Esophagus muscularis mucosa (tissue), 4 donors: Measurements from ENCODE around the gene PALS1. TPM values are rescaled to one million over a fixed set of nuclear protein-coding genes. Genes with fewer than 3 reads are reported as not detected.
A peak's percentile ranks its signal among the peaks of the same experiment; 100 is the strongest.

ENCODE experiments used
- DNase-seq: peaks from one replicate; pipeline ENCODE4 v3.0.0-alpha.2; 2017; ENCODE audit errors: extremely low spot score
- H3K27ac ChIP-seq, 4 donors: fragments of 200-600 bp; sonication (generic); replicated peaks in 1 of 4; 1 replicate in 3 of 4; 2 replicates in 1 of 4; pipeline ENCODE4 v1.5.1; 2016 to 2019; ENCODE audit warnings: mild to moderate bottlenecking in 1 of 4
- H3K27me3 ChIP-seq, 4 donors: fragments of 200-600 bp; sonication (generic); one replicate each; pipeline versions ENCODE4 v1.5.1 to v1.6.0; 2016 to 2019
- H3K36me3 ChIP-seq, 4 donors: fragments of 200-600 bp; sonication (generic); one replicate each; pipeline ENCODE4 v1.5.1; 2016 to 2019
- H3K4me1 ChIP-seq, 4 donors: fragments of 200-600 bp; sonication (generic); one replicate each; pipeline ENCODE4 v1.5.1; 2016 to 2019
- H3K4me3 ChIP-seq, 4 donors: fragments of 200-600 bp; sonication (generic); 1 replicate in 2 of 4; 2 replicates in 2 of 4; pipeline ENCODE4 v1.5.1; 2016 to 2019; ENCODE audit warnings: mild to moderate bottlenecking in 4 of 4, moderate library complexity in 1 of 4
- H3K9me3 ChIP-seq, 4 donors: fragments of 200-600 bp; sonication (generic); 1 replicate in 3 of 4; 2 replicates in 1 of 4; pipeline ENCODE4 v1.5.1; 2016 to 2019
- CTCF ChIP-seq, 3 experiments: fragments of 200-600 bp in 2 of 3; fragments of 450-650 bp in 1 of 3; sonication (generic) in 2 of 3; IDR thresholded peaks; one replicate each; pipeline ENCODE4 v1.5.1; 2017 to 2019; ENCODE audit warnings: antibody characterized with exemption in 3 of 3, mild to moderate bottlenecking in 2 of 3, moderate library complexity in 1 of 3
- EP300 ChIP-seq: sonication (generic); formaldehyde crosslinking; IDR thresholded peaks from one replicate; pipeline ENCODE4 v1.6.1; 2017; ENCODE audit warnings: antibody characterized with exemption
- POLR2A ChIP-seq: fragments of 450-650 bp; IDR thresholded peaks from one replicate; pipeline ENCODE4 v1.6.1; 2017; ENCODE audit warnings: antibody characterized with exemption, moderate library complexity, mild to moderate bottlenecking, low read depth
- POLR2AphosphoS5 ChIP-seq, 2 donors: sonication (generic); formaldehyde crosslinking; IDR thresholded peaks; one replicate each; pipeline ENCODE4 v1.6.1; 2017; ENCODE audit warnings: antibody characterized with exemption in 2 of 2
- WGBS: methylation state at CpG from one replicate; pipeline ENCODE4 v1.1.5; 2018; 5-methylcytosine and 5-hydroxymethylcytosine counted together
- intact Hi-C: fragments of 100-400 bp; cut with DNase I; formaldehyde crosslinking; loops from one replicate; pipeline ENCODE4 v1.15.1; 2023
- total RNA-seq, 4 donors: library from RNA; depleted of rRNA; stranded (reverse); fragments of >200 nt; gene quantifications; one replicate each; pipeline versions ENCODE4 v1.1.0 to v1.2.1, GENCODE V29; 2016

Gene PALS1
- total RNA-seq: 10 to 100 TPM; 17.6 to 25.4 (median 19.6) TPM

- Histone ChIP-seq H3K4me1 (peaks cover 14 to 50% (median 44%) of the 10 kb centered on the region in 4 donors), H3K27ac (peak within 1 kb of the TSS; percentile 98 to 99 (median 99)), H3K9me3 (no peaks in the 10 kb centered on the region), H3K4me3 (peak within 1 kb of the TSS; percentile 81 to 99 (median 91)), H3K36me3 (no peaks in the 10 kb centered on the region), H3K27me3 (no peaks in the 10 kb centered on the region)
- TF ChIP-seq EP300 (no peak), POLR2AphosphoS5 (IDR thresholded peaks at IDR 0.05) (peak; percentile 58 to 82)
- intact Hi-C loops: no loop called here
- WGBS: 3% methylated on average over 21 of the region's 64 CpGs
- peak; percentile 92 for DNase-seq
Measured at GRCh38 chr14:67241411-67242167, at the start of gene PALS1. PALS1 (plus strand) TSS chr14:67241435; CDS start chr14:67279171, 37,736 bp downstream.

GRCh38 chr14:67191768-67192290 is 49.4 kb upstream of the PALS1 start:
- Histone ChIP-seq H3K9me3 (no peaks in the 10 kb centered on the region), H3K27me3 (no peaks in the 10 kb centered on the region), H3K4me3 (no peak overlapping the region), H3K36me3 (no peaks in the 10 kb centered on the region), H3K4me1 (peaks cover 0 to 6% (median 2%) of the 10 kb centered on the region in 4 donors), H3K27ac (no peak overlapping the region)
- 78% methylated on average over 8 of the region's 8 CpGs for WGBS
- intact Hi-C loops: no loop called here
- no peak for TF ChIP-seq POLR2A
- no peak for TF ChIP-seq CTCF (IDR thresholded peaks at IDR 0.05)
- no peak for TF ChIP-seq POLR2AphosphoS5 (IDR thresholded peaks at IDR 0.05)
- TF ChIP-seq EP300: no peak
- DNase-seq: no peak

GRCh38 chr14:67192366-67192765 is 48.9 kb upstream of the PALS1 start:
- Histone ChIP-seq H3K36me3 (no peaks in the 10 kb centered on the region), H3K9me3 (no peaks in the 10 kb centered on the region), H3K27ac (no peak overlapping the region), H3K4me1 (peaks cover 0 to under 1% (median 0%) of the 10 kb centered on the region in 4 donors), H3K4me3 (no peak overlapping the region), H3K27me3 (no peaks in the 10 kb centered on the region)
- TF ChIP-seq EP300: no peak
- TF ChIP-seq POLR2A: no peak
- TF ChIP-seq POLR2AphosphoS5 (IDR thresholded peaks at IDR 0.05): no peak
- no peak for TF ChIP-seq CTCF (IDR thresholded peaks at IDR 0.05)
- no peak for DNase-seq
- intact Hi-C loops: no loop called here
- WGBS: 86% methylated on average over 2 of the region's 2 CpGs

GRCh38 chr14:67195279-67195678 is 46.0 kb upstream of the PALS1 start:
- intact Hi-C loops: no loop called here
- DNase-seq: no peak
- no peaks in the 10 kb centered on the region for H3K36me3 ChIP-seq

More at GRCh38 chr14:67195279-67195678, 46.0 kb upstream of the PALS1 start:
- no peaks in the 10 kb centered on the region for H3K9me3 ChIP-seq
- no peak overlapping the region for H3K4me3 ChIP-seq
- WGBS: 81% methylated on average over 2 of the region's 2 CpGs
- H3K27me3 ChIP-seq: no peaks in the 10 kb centered on the region
- TF ChIP-seq POLR2AphosphoS5 (IDR thresholded peaks at IDR 0.05): no peak
- no peak for TF ChIP-seq EP300
- no peak for TF ChIP-seq POLR2A
- TF ChIP-seq CTCF (IDR thresholded peaks at IDR 0.05): no peak
- no peaks in the 10 kb centered on the region for H3K4me1 ChIP-seq
- no peak overlapping the region for H3K27ac ChIP-seq
